Endothelial cell of umbilical vein (primary cell): ENCODE results near the gene TXNDC15. TPM values are rescaled to one million over a fixed set of nuclear protein-coding genes. Genes with fewer than 3 reads are reported as not detected.
"Not testable (repeated sequence)": the region's sequence is repeated elsewhere in the genome, so short reads cannot be mapped to it uniquely, and the experiment has no call there.

Experiments
- BruUV-seq: library from RNA; stranded (reverse); fragments of 400-500 nt; replicated peaks from 2 replicates; lab custom pipeline; 2021; lab: Mats Ljungman, UMichigan
- CTCF ChIA-PET: fragments of 300-600, 350-600 bp; sonication (Branson Sonifier 250); formaldehyde crosslinking; loops from one replicate; lab custom pipeline; 2021; ENCODE audit warnings: antibody characterized with exemption, inconsistent platforms; lab: Charles Lee
- POLR2A ChIA-PET: fragments of 300-600, 350-600 bp; sonication (Branson Sonifier 250); formaldehyde crosslinking; loops from one replicate; lab custom pipeline; 2021; ENCODE audit warnings: antibody characterized with exemption, inconsistent platforms; lab: Charles Lee
- DNase-seq: peaks from one replicate; pipeline ENCODE4 v3.0.0-alpha.2; 2011; ENCODE audit warnings: low read depth, low spot score
- FAIRE-seq: peaks from 2 replicates; lab custom pipeline; 2011; peaks lifted over from hg19 to GRCh38; lab: Jason Lieb, UNC
- H2AFZ ChIP-seq: 2 replicates; pipeline ENCODE4 v1.6.0; 2012; ENCODE audit warnings: low read depth, low read length, control low read depth, inconsistent platforms
- H3K27ac ChIP-seq: 2 replicates; pipeline ENCODE4 v1.5.1; 2011; ENCODE audit warnings: low read depth, mild to moderate bottlenecking, control low read depth, low read length, moderate library complexity; ENCODE audit not compliant: insufficient read depth
- H3K27me3 ChIP-seq, 2 experiments: 2 replicates each; pipeline versions ENCODE4 v1.6.0 to v1.6.1; 2011; ENCODE audit warnings: low read length in 2 of 2, mixed read lengths in 1 of 2; ENCODE audit not compliant: control insufficient read depth in 2 of 2, insufficient read depth in 2 of 2
- H3K36me3 ChIP-seq, 2 experiments: 2 replicates in 1 of 2; 3 replicates in 1 of 2; pipeline ENCODE4 v1.5.1; 2011; ENCODE audit warnings: low read length in 2 of 2, mild to moderate bottlenecking in 1 of 2, moderate library complexity in 1 of 2; ENCODE audit not compliant: control insufficient read depth in 2 of 2, insufficient read depth in 2 of 2; ENCODE audit errors: extremely low read depth in 1 of 2
- H3K4me1 ChIP-seq: 3 replicates; pipeline ENCODE4 v1.5.1; 2011; ENCODE audit warnings: mild to moderate bottlenecking, low read length; ENCODE audit not compliant: control insufficient read depth, insufficient read depth; ENCODE audit errors: extremely low read depth
- H3K4me2 ChIP-seq: 2 replicates; pipeline ENCODE4 v1.6.1; 2011; ENCODE audit warnings: low read length, control low read depth, mixed read lengths; ENCODE audit not compliant: insufficient read depth
- H3K4me3 ChIP-seq, 3 experiments: fragments of 200-600 bp in 1 of 3; sonication (generic), shearing (Covaris generic) in 1 of 3; replicated peaks in 1 of 3; 2 replicates each; pipeline ENCODE4 v1.5.1; 2011 to 2016; ENCODE audit warnings: control low read depth in 3 of 3, low read length in 3 of 3, mild to moderate bottlenecking in 2 of 3, inconsistent platforms in 1 of 3, low read depth in 1 of 3, moderate library complexity in 1 of 3; ENCODE audit not compliant: insufficient read depth in 1 of 3
- H3K79me2 ChIP-seq: 2 replicates; pipeline ENCODE4 v1.6.0; 2012; ENCODE audit warnings: low read length, inconsistent platforms; ENCODE audit not compliant: control insufficient read depth, insufficient read depth
- H3K9ac ChIP-seq: replicated peaks from 2 replicates; pipeline ENCODE3; 2011; ENCODE audit warnings: low read length, control low read depth; ENCODE audit not compliant: insufficient read depth; ENCODE audit errors: extremely low read depth
- H3K9me1 ChIP-seq: replicated peaks from 3 replicates; pipeline ENCODE4 v1.6.0; 2011; ENCODE audit warnings: mild to moderate bottlenecking, low read length; ENCODE audit not compliant: control insufficient read depth, insufficient read depth; ENCODE audit errors: extremely low read depth
- H3K9me3 ChIP-seq: replicated peaks from 2 replicates; pipeline ENCODE4 v1.5.1; 2012; ENCODE audit warnings: low read length, inconsistent platforms; ENCODE audit not compliant: control insufficient read depth, insufficient read depth
- H4K20me1 ChIP-seq: replicated peaks from 2 replicates; pipeline ENCODE3; 2011; ENCODE audit warnings: mild to moderate bottlenecking, low read length; ENCODE audit not compliant: control insufficient read depth, insufficient read depth; ENCODE audit errors: extremely low read depth
- CTCF ChIP-seq, 2 donors: IDR thresholded peaks; 1 replicate in 1 of 2; 2 replicates in 1 of 2; pipeline ENCODE4 v1.5.1; 2011; ENCODE audit warnings: low read length in 2 of 2, mild to moderate bottlenecking in 2 of 2, moderate library complexity in 2 of 2, control low read depth in 1 of 2, inconsistent platforms in 1 of 2, low read depth in 1 of 2; ENCODE audit not compliant: insufficient read depth in 1 of 2; ENCODE audit errors: extremely low read depth in 1 of 2
- EZH2 ChIP-seq: IDR thresholded peaks from 2 replicates; pipeline ENCODE4 v1.6.1; 2012; ENCODE audit warnings: borderline replicate concordance, low read depth, mild to moderate bottlenecking, moderate library complexity, low read length, inconsistent platforms; ENCODE audit not compliant: severe bottlenecking
- FOS ChIP-seq: IDR thresholded peaks from 2 replicates; pipeline ENCODE4 v1.6.1; 2011; ENCODE audit warnings: mild to moderate bottlenecking, low read length, moderate library complexity, borderline replicate concordance; ENCODE audit not compliant: insufficient read depth
- GATA2 ChIP-seq: IDR thresholded peaks from 2 replicates; pipeline ENCODE4 v1.7.0; 2011; ENCODE audit warnings: low read depth, mild to moderate bottlenecking, moderate library complexity, mixed read lengths, low read length; ENCODE audit not compliant: insufficient read length, insufficient read depth
- JUN ChIP-seq: IDR thresholded peaks from 2 replicates; pipeline ENCODE4 v1.6.1; 2011; ENCODE audit warnings: borderline replicate concordance, low read depth; ENCODE audit not compliant: insufficient read length, insufficient read depth
- MAX ChIP-seq: IDR thresholded peaks from 2 replicates; pipeline ENCODE4 v1.6.1; 2011; ENCODE audit not compliant: insufficient read depth, insufficient read length
- MYC ChIP-seq: IDR thresholded peaks from one replicate; pipeline ENCODE4 v1.6.1; 2011; ENCODE audit warnings: mild to moderate bottlenecking, low read depth, low read length
- POLR2A ChIP-seq: IDR thresholded peaks from 2 replicates; pipeline ENCODE4 v1.6.1; 2012; ENCODE audit warnings: low read depth, mild to moderate bottlenecking, control low read depth, low read length
- POLR2AphosphoS5 ChIP-seq: IDR thresholded peaks from 2 replicates; pipeline ENCODE4 v1.6.1; 2012; ENCODE audit warnings: low read depth, mild to moderate bottlenecking, control low read depth, low read length, moderate library complexity; ENCODE audit not compliant: insufficient read depth
- dilution Hi-C: fragments of 300-500 bp; cut with MboI; formaldehyde crosslinking; loops from one replicate; pipeline ENCODE4 v1.15.0; 2019; ENCODE audit warnings: low sequenced_read_pairs; ENCODE audit not compliant: extremely low pct_ligation_motif_present
- intact Hi-C: fragments of 100-400 bp; cut with micrococcal nuclease; formaldehyde crosslinking; loops from one replicate; pipeline ENCODE4 v1.10.0; 2022
- polyA plus RNA-seq, 4 experiments: library from polyadenylated mRNA; depleted of rRNA in 3 of 4; stranded (reverse) in 3 of 4; unstranded in 1 of 4; fragments of >200 nt; gene quantifications; 2 replicates each; pipeline versions ENCODE4 v1.2.1 to v1.2.3, GENCODE V29; 2011 to 2012; ENCODE audit warnings: missing spikeins in 1 of 4
- total RNA-seq: library from RNA; stranded (reverse); gene quantifications from 2 replicates; pipeline ENCODE4 v1.2.3, GENCODE V29; 2021

TXNDC15 gene
- total and polyA plus RNA-seq, 2 donors (not counting 3 experiments of a cell fraction or from before 2014, with no cell fraction given) = 57.2 to 68.6 TPM

- intact Hi-C loops = no loop called here
- H3K4me1 ChIP-seq = peaks cover 2% of the 10 kb centered on the region
- no peaks in the 10 kb centered on the region for H3K79me2 ChIP-seq
- peaks cover 0 to 5% of the 10 kb centered on the region in 2 experiments for H3K36me3 ChIP-seq
- H3K4me3 ChIP-seq = no peak overlapping the region
- H3K4me2 ChIP-seq = no peak overlapping the region
- DNase-seq (peak; percentile 8), FAIRE-seq (no peak)
- H3K9ac ChIP-seq = no peak overlapping the region
- H3K9me1 ChIP-seq = no peaks in the 10 kb centered on the region
- ChIA-PET POLR2A (interaction anchor here (0.8 kb wide), 1 partner anchor 8 kb away, joined by 4 read pairs; the partner anchor contains the start of gene C5orf24), CTCF (interaction anchor here (0.8 kb wide), 1 partner anchor 14 kb away, joined by 3 read pairs; no protein-coding TSS in a partner anchor)
- H3K9me3 ChIP-seq = no peaks in the 10 kb centered on the region
- no peaks in the 10 kb centered on the region for H3K27me3 ChIP-seq
- TF ChIP-seq JUN = no peak
- TF ChIP-seq EZH2 = no peak
- TF ChIP-seq GATA2 = no peak
- no peak for TF ChIP-seq POLR2A
- TF ChIP-seq MAX = no peak
- TF ChIP-seq CTCF (IDR thresholded peaks at IDR 0.05; ENCODE audit: extremely low read depth in 1 of 2, insufficient read depth in 1 of 2, low read depth in 1 of 2, low read length in 2 of 2) = no peak
- no peak for TF ChIP-seq MYC
- TF ChIP-seq FOS = no peak
- TF ChIP-seq POLR2AphosphoS5 = no peak
- no peak overlapping the region for H2AFZ ChIP-seq
- no peaks in the 10 kb centered on the region for H4K20me1 ChIP-seq
- dilution Hi-C loops = no loop called here
- no TSS peak for BruUV-seq
- no peak overlapping the region for H3K27ac ChIP-seq
These were observed 36.5 kb upstream of the TXNDC15 start for GRCh38 chr5:134837530-134838181.

GRCh38 chr5:134838361-134838760 is 35.8 kb upstream of the TXNDC15 start:
- H3K27me3 ChIP-seq, intact Hi-C loops: not testable (repeated sequence)

More at GRCh38 chr5:134838361-134838760, 35.8 kb upstream of the TXNDC15 start:
- ChIA-PET CTCF (interaction anchor here (0.8 kb wide), 1 partner anchor 14 kb away, joined by 3 read pairs; no protein-coding TSS in a partner anchor), POLR2A (interaction anchor here (0.8 kb wide), 1 partner anchor 7 kb away, joined by 4 read pairs; the partner anchor contains the start of gene C5orf24)
- H3K4me1 ChIP-seq, H3K27ac ChIP-seq, H3K4me3 ChIP-seq, H3K79me2 ChIP-seq, H3K9me1 ChIP-seq, H2AFZ ChIP-seq, BruUV-seq, H3K9ac ChIP-seq, H3K36me3 ChIP-seq, H3K4me2 ChIP-seq, DNase-seq, dilution Hi-C loops, H4K20me1 ChIP-seq, H3K9me3 ChIP-seq, FAIRE-seq: not testable (repeated sequence)
